Measurements from ENCODE around the gene CTXN2. TPM values are rescaled to one million over a fixed set of nuclear protein-coding genes. Genes with fewer than 3 reads are reported as not detected.
A peak's percentile ranks its signal among the peaks of the same experiment; 100 is the strongest.

Gene CTXN2
- total RNA-seq, 1 experiment from 2014 or later = not detected

DNA sequence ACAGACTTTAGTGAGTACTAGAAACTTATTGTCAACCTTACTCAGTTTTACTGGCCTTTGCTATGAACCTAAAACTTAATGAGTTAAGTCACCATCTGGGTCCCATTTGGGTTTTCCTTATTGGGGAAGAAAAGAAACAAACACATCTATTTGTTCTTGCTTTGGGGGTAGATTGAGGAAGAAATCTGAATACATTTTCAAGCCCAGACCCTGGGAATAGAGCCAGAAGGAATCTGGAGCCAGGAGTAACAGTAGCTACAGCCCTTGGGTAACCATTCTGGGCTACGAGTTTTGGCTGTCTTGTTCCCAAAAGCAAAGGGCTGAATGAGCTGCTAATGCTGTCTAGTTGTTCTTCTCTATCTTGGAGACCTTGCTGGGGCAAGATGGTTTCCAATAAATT lies 31.2 kb downstream of the CTXN2 start:
- DNase-seq (ENCODE audit: low spot score) = no peak

DNA sequence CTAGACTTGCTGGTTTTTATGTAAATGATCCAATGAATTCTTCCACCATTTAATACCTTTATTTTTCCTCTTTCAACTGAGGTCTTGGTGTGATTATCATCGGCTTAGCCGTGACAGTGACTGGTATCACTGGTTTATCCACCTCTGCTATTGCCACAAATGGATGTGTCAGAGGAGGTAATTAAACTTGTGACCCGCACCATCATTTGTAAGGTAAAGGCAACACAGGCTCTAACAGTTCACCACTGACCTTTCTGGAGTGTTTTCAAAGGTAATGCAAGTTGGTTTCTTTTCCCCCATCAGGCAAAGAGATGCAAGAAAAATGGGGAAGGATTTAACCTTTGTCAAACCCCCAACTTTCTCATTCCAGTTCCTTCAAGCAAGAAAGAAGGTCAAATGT lies 34.3 kb downstream of the CTXN2 start:
- DNase-seq (ENCODE audit: low spot score) = no peak

DNA sequence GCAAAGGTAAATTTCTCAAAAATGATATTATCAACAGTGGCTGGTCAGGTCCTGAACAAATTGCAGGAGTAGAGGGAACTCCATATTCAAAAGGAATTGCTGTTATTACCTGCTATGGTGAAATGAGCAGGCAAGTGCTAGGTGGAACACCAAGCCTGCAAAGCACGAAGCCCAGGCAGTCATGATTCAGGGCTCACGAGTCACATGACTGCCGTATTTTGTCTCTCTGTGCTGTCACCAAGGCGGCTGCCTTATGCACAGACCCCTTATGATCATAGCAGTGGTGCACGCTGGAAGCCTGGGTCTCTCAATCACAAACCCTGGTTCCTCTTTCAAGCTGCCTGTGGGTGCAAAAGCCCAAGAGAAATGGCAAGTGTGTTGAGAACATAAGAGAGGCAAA lies 39.0 kb downstream of the CTXN2 start:
- no peak for DNase-seq (ENCODE audit: low spot score)

DNA sequence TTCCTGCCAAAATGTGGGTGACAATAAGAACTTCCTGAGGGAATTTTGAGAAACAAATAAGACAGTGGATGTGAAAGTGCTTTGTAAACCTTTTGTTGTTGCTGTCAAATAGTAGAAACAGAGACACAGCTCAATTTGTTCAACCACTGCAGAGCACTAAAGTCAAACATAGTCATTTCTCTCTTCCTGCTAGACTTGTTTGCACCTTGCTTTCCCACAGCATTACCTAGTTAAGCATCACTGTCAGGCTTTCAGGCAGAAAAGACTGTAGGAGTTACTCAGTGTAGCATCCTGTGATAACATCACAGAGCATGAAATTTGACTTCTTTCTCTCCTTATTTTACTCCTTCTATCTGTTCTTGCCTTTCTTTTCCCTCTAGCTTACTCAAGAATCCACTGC lies 41.8 kb downstream of the CTXN2 start:
- DNase-seq (ENCODE audit: low spot score) = no peak

DNA sequence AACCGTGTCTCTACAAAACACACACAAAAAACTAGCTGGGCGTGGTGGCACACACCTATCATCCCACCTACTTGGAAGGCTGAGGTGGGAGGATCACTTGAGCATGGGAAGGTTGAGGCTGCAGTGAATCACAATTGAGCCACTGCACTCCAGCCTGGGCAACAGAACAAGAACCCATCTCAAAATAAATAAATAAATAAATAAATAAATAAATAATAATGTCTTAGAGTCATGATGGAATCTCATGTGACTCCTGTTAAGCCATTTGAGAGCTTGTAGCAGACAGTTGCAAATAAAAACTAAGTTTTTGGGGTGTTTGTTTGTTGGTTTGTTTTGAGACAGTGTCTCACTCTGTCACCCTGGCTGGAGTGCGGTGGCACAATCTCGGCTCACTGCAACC lies 47.9 kb downstream of the CTXN2 start:
- DNase-seq (ENCODE audit: low spot score) = no peak

DNA sequence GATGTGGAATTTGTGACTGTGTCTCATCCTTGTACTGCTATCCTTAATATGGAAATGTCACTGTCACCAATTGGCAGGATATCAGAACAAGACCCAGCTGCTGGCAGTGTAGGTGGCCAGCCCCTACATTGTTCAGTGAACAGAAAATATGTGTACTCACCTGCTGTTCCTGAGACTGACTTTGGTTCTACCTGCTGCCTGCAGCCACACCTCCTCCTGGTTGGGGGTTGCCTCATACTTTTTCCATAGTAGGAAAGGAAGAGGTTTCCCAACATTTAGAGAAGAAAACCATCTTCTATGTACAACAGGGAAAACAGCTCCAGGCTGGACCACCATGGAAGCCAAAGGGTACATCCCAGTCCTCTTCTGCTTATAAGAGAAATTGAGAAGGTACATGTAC lies 50.5 kb downstream of the CTXN2 start:
- no peak for DNase-seq (ENCODE audit: low spot score)

DNA sequence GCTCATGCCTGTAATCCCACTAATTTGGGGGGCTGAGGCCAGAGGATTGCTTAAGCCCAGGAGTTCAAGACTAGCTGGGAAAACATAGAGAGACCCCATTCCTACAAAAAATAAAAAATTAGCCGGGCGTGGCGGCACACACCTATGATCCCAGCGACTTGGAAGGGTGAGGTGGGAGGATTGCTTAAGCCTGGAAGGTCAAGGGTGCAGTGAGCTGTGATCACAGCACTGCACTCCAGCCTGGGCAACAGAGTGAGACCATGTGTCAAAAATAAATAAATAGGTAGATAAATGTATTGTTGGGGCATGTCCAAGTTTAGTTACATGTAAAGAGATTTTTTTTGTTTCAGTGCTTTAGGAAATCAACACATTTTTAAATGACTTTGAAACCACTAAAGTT lies 51.1 kb downstream of the CTXN2 start:
- no peak for DNase-seq (ENCODE audit: low spot score)

DNA sequence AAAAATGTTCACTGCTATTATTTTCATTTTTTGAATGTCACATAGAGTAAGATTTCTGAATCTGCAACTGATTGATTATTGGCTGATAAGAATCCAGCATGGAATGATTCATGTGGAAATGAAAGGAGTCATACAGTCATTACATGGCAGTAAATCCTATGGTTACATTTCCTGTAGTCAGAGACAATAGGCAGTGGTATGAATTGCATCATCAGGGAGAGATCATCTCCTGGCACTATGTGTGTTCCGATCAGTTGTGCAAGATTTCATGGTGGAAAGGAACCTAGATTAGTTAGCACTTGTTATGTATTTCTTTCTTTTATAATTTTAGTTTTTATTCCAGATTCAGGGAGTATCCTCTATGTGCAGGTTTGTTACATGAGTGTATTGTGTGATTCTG lies 53.5 kb downstream of the CTXN2 start:
- DNase-seq (ENCODE audit: low spot score) = no peak

DNA sequence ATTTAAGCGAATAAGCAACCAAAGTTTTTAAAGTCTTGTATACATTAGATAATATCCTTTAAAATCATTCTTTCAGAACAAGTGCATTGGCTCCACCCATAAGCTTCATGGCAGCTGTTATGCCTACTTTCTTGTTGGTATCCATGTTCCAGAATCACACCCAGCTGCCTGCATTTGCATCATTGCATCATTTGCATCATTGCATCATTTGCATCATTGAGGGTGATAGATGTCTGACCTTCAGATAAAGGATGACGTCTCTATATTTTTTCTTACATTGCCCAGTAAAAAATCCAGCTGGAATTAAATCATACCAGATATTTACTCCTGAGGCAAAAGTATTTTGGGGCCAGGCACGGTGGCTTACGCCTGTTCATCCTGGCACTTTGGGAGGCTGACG lies 56.9 kb downstream of the CTXN2 start:
- no peak for DNase-seq (ENCODE audit: low spot score)

DNA sequence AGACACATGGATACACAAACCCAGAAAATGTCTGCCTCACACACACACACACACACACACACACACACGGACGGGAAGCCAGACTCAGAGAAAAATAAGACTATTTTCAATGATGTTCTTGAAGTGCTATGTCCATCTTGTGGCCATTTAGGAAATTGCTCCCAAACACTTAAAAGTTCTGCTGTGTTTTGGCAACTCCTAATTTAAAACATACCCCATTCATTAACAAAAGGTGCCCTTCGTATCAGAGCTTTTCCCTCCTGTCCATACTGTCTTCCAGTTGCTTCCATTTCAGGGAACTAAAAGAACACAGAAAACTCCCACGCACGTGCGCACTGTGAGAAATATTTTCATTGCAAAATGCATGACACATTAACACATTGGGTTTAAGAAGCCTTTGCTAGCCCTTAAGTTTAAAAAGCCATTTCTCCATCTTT lies 59.2 kb downstream of the CTXN2 start:
- DNase-seq (ENCODE audit: low spot score) = peak; percentile 36

DNA sequence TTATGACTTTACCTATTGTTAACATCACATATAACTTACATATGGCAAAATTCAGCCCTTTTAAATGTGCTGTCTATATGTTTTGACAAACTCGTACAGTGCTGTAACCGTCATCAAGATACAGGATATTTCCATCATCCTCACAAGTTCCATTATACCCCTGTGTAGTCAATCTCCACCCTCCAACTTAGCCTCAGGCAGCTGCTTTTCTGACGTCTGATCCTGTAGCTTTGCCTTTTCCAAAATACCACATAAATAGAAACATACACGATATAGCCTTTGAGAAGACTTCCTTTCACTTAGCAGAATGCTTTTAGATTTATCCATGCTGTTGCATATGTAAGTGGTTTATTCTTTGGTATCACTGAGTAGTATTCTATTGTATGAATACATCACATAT lies 61.7 kb downstream of the CTXN2 start:
- no peak for DNase-seq (ENCODE audit: low spot score)

Other genes starting within 250 kb of the CTXN2 start
- not detected in 2 replicates for gene SLC24A5, start 70.7 kb upstream of the CTXN2 start, total RNA-seq (2014; rRNA removed; shearing (Covaris generic))
- gene MYEF2, start 13.4 kb upstream of the CTXN2 start, total RNA-seq (2014; rRNA removed; shearing (Covaris generic)) = 30.4 and 41.4 TPM in 2 replicates
- not detected in 2 replicates for gene SLC12A1, start 14.6 kb downstream of the CTXN2 start, total RNA-seq (2014; rRNA removed; shearing (Covaris generic))
- 125 and 148 TPM in 2 replicates for gene DUT, start 139.8 kb downstream of the CTXN2 start, total RNA-seq (2014; rRNA removed; shearing (Covaris generic))